Hepatocyte (in vitro differentiated cells): Measurements from ENCODE around the gene ALPG. TPM values are rescaled to one million over a fixed set of nuclear protein-coding genes. Genes with fewer than 3 reads are reported as not detected.
A peak's percentile ranks its signal among the peaks of the same experiment; 100 is the strongest.
"Not testable (repeated sequence)": the region's sequence is repeated elsewhere in the genome, so short reads cannot be mapped to it uniquely, and the experiment has no call there.

Experiments
- DNase-seq: peaks from one replicate; pipeline ENCODE4 v3.0.0-alpha.2; 2016; ENCODE audit warnings: low spot score
- H2AFZ ChIP-seq: fragments of 200-600 bp; sonication (generic); 2 replicates; pipeline ENCODE4 v1.6.0; 2016; ENCODE audit warnings: antibody characterized with exemption, mild to moderate bottlenecking
- H3K27ac ChIP-seq: fragments of 200-600 bp; sonication (generic); 2 replicates; pipeline ENCODE4 v1.5.1; 2016; ENCODE audit warnings: mild to moderate bottlenecking
- H3K27me3 ChIP-seq: fragments of 200-600 bp; sonication (generic); 2 replicates; pipeline ENCODE4 v1.6.1; 2016
- H3K36me3 ChIP-seq: fragments of 200-600 bp; sonication (generic); replicated peaks from 2 replicates; pipeline ENCODE4 v1.5.1; 2016; ENCODE audit warnings: low read depth; ENCODE audit not compliant: insufficient read depth
- H3K4me1 ChIP-seq: fragments of 200-600 bp; sonication (generic); 2 replicates; pipeline ENCODE4 v1.5.1; 2016; ENCODE audit warnings: mild to moderate bottlenecking, moderate library complexity; ENCODE audit not compliant: insufficient read depth
- H3K4me2 ChIP-seq: fragments of 200-600 bp; sonication (generic); 2 replicates; pipeline ENCODE4 v1.6.0; 2016
- H3K4me3 ChIP-seq: fragments of 200-600 bp; sonication (generic); 2 replicates; pipeline ENCODE4 v1.5.1; 2016; ENCODE audit warnings: mild to moderate bottlenecking
- H3K79me2 ChIP-seq: fragments of 200-600 bp; sonication (generic); 2 replicates; pipeline ENCODE4 v1.6.0; 2017; ENCODE audit warnings: mild to moderate bottlenecking
- H3K9me2 ChIP-seq: fragments of 200-600 bp; sonication (generic); replicated peaks from 2 replicates; pipeline ENCODE4 v1.6.0; 2017; ENCODE audit warnings: mild to moderate bottlenecking; ENCODE audit not compliant: insufficient read depth
- H3K9me3 ChIP-seq: fragments of 200-600 bp; sonication (generic); 2 replicates; pipeline ENCODE4 v1.5.1; 2016; ENCODE audit warnings: low read depth, mild to moderate bottlenecking
- H4K20me1 ChIP-seq: fragments of 200-600 bp; sonication (generic); 2 replicates; pipeline ENCODE4 v1.6.0; 2016; ENCODE audit warnings: mild to moderate bottlenecking; ENCODE audit not compliant: insufficient read depth, poor library complexity, severe bottlenecking
- EZH2 ChIP-seq: fragments of 200-600 bp; sonication (generic); IDR thresholded peaks from 2 replicates; pipeline ENCODE4 v1.6.1; 2016; ENCODE audit warnings: antibody characterized with exemption, mild to moderate bottlenecking, borderline replicate concordance
- EZH2phosphoT487 ChIP-seq: fragments of 200-600 bp; sonication (generic); IDR thresholded peaks from one replicate; pipeline ENCODE4 v1.6.1; 2018; ENCODE audit warnings: antibody characterized with exemption, mild to moderate bottlenecking, low read depth, moderate library complexity; ENCODE audit not compliant: unreplicated experiment, severe bottlenecking
- WGBS: methylation state at CpG from one replicate; pipeline ENCODE4 v1.1.6; 2016; ENCODE audit warnings: low lambda C conversion rate; ENCODE audit errors: missing lambda C conversion rate; 5-methylcytosine and 5-hydroxymethylcytosine counted together
- polyA plus RNA-seq: library from polyadenylated mRNA; unstranded; fragments of >200 nt; fragmentation: Nextera tagmentation; extraction: Ambion mirVana; gene quantifications from 2 replicates; pipeline ENCODE4 v1.2.1, GENCODE V29; 2016
- total RNA-seq: library from RNA; depleted of rRNA; stranded (reverse); fragments of >200 nt; gene quantifications from 2 replicates; pipeline ENCODE4 v1.2.3, GENCODE V29; 2014
- TF ChIP-seq, protein P1 (sequence below): fragments of 200-600 bp; sonication (generic); IDR thresholded peaks from 2 replicates; pipeline ENCODE4 v1.5.1; 2016; ENCODE audit warnings: antibody characterized with exemption, mild to moderate bottlenecking; ENCODE audit not compliant: poor library complexity

Gene ALPG
- total and polyA plus RNA-seq, 2 experiments from 2014 or later, result 0.08 to 1.5 TPM

DNA sequence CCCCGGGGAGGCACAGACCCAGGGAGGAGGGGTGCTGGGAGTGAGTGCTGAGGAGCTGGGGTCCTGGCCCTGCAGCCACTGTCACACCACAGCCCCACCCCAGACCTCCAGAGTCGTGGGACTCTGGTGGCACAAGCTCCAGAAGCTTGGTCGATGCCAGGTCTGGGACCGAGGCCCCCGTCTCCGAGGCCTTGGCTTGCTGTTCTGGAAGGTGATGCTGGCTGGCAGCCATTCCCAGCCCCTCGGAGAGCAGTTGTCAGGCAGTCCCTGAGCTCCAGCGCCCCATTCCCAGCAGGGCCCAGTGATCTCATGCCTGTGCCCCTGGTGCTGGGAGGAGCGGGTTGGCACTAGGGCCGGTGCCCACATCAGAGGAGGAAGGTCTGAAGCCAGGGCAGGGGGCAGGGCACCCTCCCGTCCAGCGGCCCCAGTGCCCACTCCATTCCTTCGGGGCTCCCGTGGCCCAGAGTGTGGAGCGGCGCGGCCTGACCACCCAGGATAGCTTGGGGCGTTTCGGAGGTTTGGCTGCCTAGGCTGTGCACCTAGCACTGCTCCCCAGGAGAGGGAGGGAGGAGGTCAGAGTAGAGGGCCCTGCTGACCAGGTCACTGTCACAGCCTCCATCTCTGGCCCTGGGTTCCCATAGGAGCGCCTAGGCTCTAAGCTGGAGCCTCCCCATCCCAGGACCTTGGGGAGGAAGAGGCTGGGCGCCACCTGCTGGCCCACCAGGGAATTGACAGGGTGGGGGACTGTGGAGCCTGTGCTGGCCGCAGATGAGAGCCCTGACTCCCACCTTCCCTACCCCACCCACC is 32.5 kb downstream of the ALPG start:
- 81% methylated on average over 20 of the region's 22 CpGs for WGBS
- no peak for DNase-seq

GRCh38 chr2:232439758-232440135 is 33.1 kb downstream of the ALPG start:
- WGBS, result 33% methylated on average over 3 of the region's 5 CpGs
- no peak overlapping the region for H3K4me3 ChIP-seq
- no peak overlapping the region for H3K27ac ChIP-seq
- no peak for TF ChIP-seq EZH2phosphoT487
- TF ChIP-seq, protein P1, sequence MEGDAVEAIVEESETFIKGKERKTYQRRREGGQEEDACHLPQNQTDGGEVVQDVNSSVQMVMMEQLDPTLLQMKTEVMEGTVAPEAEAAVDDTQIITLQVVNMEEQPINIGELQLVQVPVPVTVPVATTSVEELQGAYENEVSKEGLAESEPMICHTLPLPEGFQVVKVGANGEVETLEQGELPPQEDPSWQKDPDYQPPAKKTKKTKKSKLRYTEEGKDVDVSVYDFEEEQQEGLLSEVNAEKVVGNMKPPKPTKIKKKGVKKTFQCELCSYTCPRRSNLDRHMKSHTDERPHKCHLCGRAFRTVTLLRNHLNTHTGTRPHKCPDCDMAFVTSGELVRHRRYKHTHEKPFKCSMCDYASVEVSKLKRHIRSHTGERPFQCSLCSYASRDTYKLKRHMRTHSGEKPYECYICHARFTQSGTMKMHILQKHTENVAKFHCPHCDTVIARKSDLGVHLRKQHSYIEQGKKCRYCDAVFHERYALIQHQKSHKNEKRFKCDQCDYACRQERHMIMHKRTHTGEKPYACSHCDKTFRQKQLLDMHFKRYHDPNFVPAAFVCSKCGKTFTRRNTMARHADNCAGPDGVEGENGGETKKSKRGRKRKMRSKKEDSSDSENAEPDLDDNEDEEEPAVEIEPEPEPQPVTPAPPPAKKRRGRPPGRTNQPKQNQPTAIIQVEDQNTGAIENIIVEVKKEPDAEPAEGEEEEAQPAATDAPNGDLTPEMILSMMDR, result peak; percentile 34
- no peaks in the 10 kb centered on the region for H4K20me1 ChIP-seq
- no peaks in the 10 kb centered on the region for H3K9me3 ChIP-seq
- no peak for DNase-seq
- H2AFZ ChIP-seq, result no peak overlapping the region
- no peaks in the 10 kb centered on the region for H3K36me3 ChIP-seq
- H3K4me2 ChIP-seq, result no peak overlapping the region
- no peaks in the 10 kb centered on the region for H3K4me1 ChIP-seq
- H3K9me2 ChIP-seq, result no peaks in the 10 kb centered on the region
- H3K27me3 ChIP-seq, result no peaks in the 10 kb centered on the region
- no peaks in the 10 kb centered on the region for H3K79me2 ChIP-seq

More for the DNA sequence above, 32.5 kb downstream of the ALPG start:
- H3K4me1 ChIP-seq, result no peaks in the 10 kb centered on the region
- H3K36me3 ChIP-seq, result no peaks in the 10 kb centered on the region
- H2AFZ ChIP-seq, result no peak overlapping the region
- H3K79me2 ChIP-seq, result no peaks in the 10 kb centered on the region
- no peaks in the 10 kb centered on the region for H3K27me3 ChIP-seq
- H3K9me2 ChIP-seq, result no peaks in the 10 kb centered on the region
- no peak overlapping the region for H3K4me2 ChIP-seq
- H4K20me1 ChIP-seq, result no peaks in the 10 kb centered on the region
- H3K4me3 ChIP-seq, result no peak overlapping the region
- no peaks in the 10 kb centered on the region for H3K9me3 ChIP-seq
- no peak for TF ChIP-seq EZH2
- TF ChIP-seq, protein P1, result peak; percentile 53
- no peak for TF ChIP-seq EZH2phosphoT487
- no peak overlapping the region for H3K27ac ChIP-seq

DNA sequence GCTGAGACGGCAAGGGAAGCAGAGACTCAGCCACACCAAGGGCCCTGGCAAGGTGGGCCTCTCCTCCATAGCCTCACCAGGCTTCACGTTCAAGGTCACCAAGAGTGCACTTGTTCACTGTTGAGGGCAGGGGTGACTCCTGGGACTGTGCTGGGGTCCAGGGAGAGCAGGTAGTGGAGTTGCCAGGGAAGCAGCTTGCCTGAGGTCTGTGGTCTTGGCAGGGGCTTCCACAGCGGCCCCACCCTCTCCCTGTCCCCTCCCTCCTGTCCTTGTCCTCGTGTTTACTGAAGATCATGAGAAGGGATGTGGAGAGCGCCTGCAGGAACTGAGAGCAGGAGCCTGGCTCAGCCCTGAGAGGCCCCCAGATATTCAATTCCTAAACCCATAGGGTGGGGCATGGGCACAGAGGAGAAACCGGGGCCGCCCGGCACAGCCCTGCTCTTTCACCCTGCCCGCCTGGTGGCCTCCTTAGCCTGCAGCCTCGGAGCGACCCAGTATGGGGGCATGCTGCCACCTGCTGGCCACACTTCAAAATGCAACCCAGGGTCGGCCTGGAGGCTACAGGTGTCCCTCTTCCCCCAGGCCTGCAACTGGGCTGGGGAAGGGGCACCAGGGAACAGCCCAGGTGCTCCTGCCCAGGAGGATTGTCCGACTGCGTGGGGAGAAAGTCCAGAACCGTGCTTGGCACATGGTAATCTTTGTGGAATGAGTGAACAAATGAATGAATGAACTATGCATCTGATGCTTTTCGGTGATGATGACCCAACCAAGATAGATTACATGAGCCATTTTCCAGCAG is 33.8 kb downstream of the ALPG start:
- not testable (repeated sequence) for H3K36me3 ChIP-seq, H3K79me2 ChIP-seq, H3K27ac ChIP-seq, H3K4me2 ChIP-seq, H3K4me3 ChIP-seq, H3K9me3 ChIP-seq, H3K4me1 ChIP-seq, H3K9me2 ChIP-seq, H4K20me1 ChIP-seq, H3K27me3 ChIP-seq, H2AFZ ChIP-seq
- TF ChIP-seq, protein P1, result peak; percentile 82
- DNase-seq, result peak; percentile 88
- WGBS, result 23% methylated on average over 16 of the region's 16 CpGs
